ENCODE data around the gene TSHR.

Gene TSHR

DNA sequence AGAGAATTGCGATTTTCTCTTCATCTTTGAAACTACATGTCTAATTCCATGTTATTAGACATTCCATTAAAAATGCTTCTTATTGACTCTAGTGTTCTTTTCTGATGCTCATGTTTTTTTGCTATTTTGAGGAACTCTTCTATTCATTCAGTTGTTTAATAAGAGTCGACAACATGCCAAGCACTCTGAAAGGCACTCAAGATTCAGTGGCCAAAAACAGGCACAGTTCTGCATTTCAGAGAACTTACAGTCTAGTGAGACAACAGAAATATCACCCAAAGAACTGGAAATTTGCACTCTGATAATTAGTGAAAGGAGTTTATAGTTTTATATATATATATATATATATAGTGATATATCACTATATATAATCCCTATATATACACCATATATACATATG lies 111.7 kb downstream of the TSHR start:
- Histone ChIP-seq H4K5ac (ENCODE audit: low read length) (no peak overlapping the region), H2BK120ac (ENCODE audit: low read depth, low read length) (no peak overlapping the region), H3K36me3 (ENCODE audit: control insufficient read depth, insufficient read depth, low read length) (no peaks in the 10 kb centered on the region), H3K27me3 (ENCODE audit: insufficient read depth, low read length, poor library complexity) (no peaks in the 10 kb centered on the region), H3K27ac (ENCODE audit: low read depth, low read length) (no peak overlapping the region), H3K4me3 (ENCODE audit: low read length) (no peak overlapping the region), H3K4me2 (ENCODE audit: low read length) (no peak overlapping the region), H4K8ac (ENCODE audit: low read depth, low read length) (no peak overlapping the region), H2BK15ac (replicated peaks; ENCODE audit: low read depth) (no peak overlapping the region), H3K56ac (ENCODE audit: low read length) (no peak overlapping the region), H2AK5ac (ENCODE audit: low read length) (no peak overlapping the region), H3K79me2 (ENCODE audit: control insufficient read depth, insufficient read depth, low read length) (no peaks in the 10 kb centered on the region), H3K4ac (ENCODE audit: low read depth, low read length) (no peak overlapping the region), H3K9ac (ENCODE audit: low read length) (no peak overlapping the region), H3K79me1 (ENCODE audit: low read length) (no peaks in the 10 kb centered on the region), H3K4me1 (ENCODE audit: control insufficient read depth, low read depth, low read length) (no peaks in the 10 kb centered on the region), H3K18ac (ENCODE audit: low read length) (no peak overlapping the region), H3K23ac (ENCODE audit: low read length) (no peak overlapping the region), H2BK5ac (ENCODE audit: low read length) (no peak overlapping the region)
- DNase-seq = no peak
- WGBS (ENCODE audit: extremely low coverage, insufficient coverage, low lambda C conversion rate) = no CpG with 5 or more reads among the region's 2 CpGs

DNA sequence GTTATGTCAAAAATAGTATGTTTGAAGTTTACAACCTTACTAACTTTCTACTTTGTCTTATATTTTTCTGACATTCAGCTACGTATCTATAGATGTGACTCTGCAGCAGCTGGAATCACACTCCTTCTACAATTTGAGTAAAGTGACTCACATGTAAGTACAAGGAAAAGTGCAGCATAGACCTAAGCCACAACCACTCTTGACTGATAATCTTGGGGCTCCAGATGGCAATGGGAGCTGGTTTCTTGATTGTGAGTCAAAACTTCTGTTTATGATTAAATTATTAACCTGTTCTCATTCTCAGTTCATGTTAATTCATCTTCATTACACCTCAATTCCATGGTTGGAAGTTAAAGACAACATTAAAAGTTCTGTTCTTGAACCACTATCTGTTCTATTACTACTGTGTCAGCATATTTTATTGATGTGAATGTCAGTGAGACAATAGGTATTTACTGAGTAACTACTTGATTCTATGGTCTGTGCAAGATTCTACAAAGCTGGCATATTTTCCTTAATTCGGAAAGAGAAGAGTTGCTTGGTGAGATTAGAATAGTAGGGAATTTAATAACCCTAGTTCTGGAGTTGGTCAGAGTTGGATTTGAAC lies 112.9 kb downstream of the TSHR start:
- Histone ChIP-seq H3K23ac (ENCODE audit: low read length) (no peak overlapping the region), H3K9ac (ENCODE audit: low read length) (no peak overlapping the region), H3K4ac (ENCODE audit: low read depth, low read length) (no peak overlapping the region), H3K27ac (ENCODE audit: low read depth, low read length) (no peak overlapping the region), H2BK5ac (ENCODE audit: low read length) (no peak overlapping the region), H3K79me1 (ENCODE audit: low read length) (no peaks in the 10 kb centered on the region), H3K4me2 (ENCODE audit: low read length) (no peak overlapping the region), H3K27me3 (ENCODE audit: insufficient read depth, low read length, poor library complexity) (no peaks in the 10 kb centered on the region), H2AK5ac (ENCODE audit: low read length) (no peak overlapping the region), H4K8ac (ENCODE audit: low read depth, low read length) (no peak overlapping the region), H3K36me3 (ENCODE audit: control insufficient read depth, insufficient read depth, low read length) (no peaks in the 10 kb centered on the region), H3K79me2 (ENCODE audit: control insufficient read depth, insufficient read depth, low read length) (no peaks in the 10 kb centered on the region), H3K56ac (ENCODE audit: low read length) (no peak overlapping the region), H3K18ac (ENCODE audit: low read length) (no peak overlapping the region), H2BK15ac (replicated peaks; ENCODE audit: low read depth) (no peak overlapping the region), H3K4me1 (ENCODE audit: control insufficient read depth, low read depth, low read length) (no peaks in the 10 kb centered on the region), H3K4me3 (ENCODE audit: low read length) (no peak overlapping the region), H4K5ac (ENCODE audit: low read length) (no peak overlapping the region), H2BK120ac (ENCODE audit: low read depth, low read length) (no peak overlapping the region)
- no peak for DNase-seq
- WGBS (ENCODE audit: extremely low coverage, insufficient coverage, low lambda C conversion rate) = no CpG with 5 or more reads among the region's 2 CpGs

DNA sequence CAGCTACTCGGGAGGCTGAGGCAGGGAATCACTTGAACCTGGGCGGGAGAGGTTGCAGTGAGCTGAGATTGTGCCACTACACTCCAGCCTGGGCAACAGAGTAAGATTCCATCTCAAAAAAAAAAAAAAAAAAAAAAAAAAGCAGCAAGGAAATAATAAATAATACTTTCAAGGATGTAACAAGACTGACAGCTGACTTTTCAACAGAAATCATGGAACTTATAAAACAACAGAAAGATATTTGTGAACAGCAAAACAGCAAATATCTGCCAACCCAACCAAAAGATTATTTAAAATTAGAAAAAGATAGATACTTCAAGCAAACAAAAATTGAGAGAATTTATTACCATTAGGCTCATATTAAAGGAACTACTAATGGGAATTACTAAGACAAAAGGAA lies 115.1 kb downstream of the TSHR start:
- Histone ChIP-seq H3K27me3 (ENCODE audit: insufficient read depth, low read length, poor library complexity) (no peaks in the 10 kb centered on the region), H3K4me3 (ENCODE audit: low read length) (no peak overlapping the region), H3K23ac (ENCODE audit: low read length) (no peak overlapping the region), H4K8ac (ENCODE audit: low read depth, low read length) (no peak overlapping the region), H3K56ac (ENCODE audit: low read length) (no peak overlapping the region), H2BK15ac (replicated peaks; ENCODE audit: low read depth) (no peak overlapping the region), H3K79me1 (ENCODE audit: low read length) (no peaks in the 10 kb centered on the region), H2AK5ac (ENCODE audit: low read length) (no peak overlapping the region), H3K79me2 (ENCODE audit: control insufficient read depth, insufficient read depth, low read length) (no peaks in the 10 kb centered on the region), H2BK5ac (ENCODE audit: low read length) (no peak overlapping the region), H3K4ac (ENCODE audit: low read depth, low read length) (no peak overlapping the region), H2BK120ac (ENCODE audit: low read depth, low read length) (no peak overlapping the region), H3K4me1 (ENCODE audit: control insufficient read depth, low read depth, low read length) (no peaks in the 10 kb centered on the region), H3K18ac (ENCODE audit: low read length) (no peak overlapping the region), H3K27ac (ENCODE audit: low read depth, low read length) (no peak overlapping the region), H4K5ac (ENCODE audit: low read length) (no peak overlapping the region), H3K4me2 (ENCODE audit: low read length) (no peak overlapping the region), H3K36me3 (ENCODE audit: control insufficient read depth, insufficient read depth, low read length) (no peaks in the 10 kb centered on the region), H3K9ac (ENCODE audit: low read length) (no peak overlapping the region)
- no peak for DNase-seq
- WGBS (ENCODE audit: extremely low coverage, insufficient coverage, low lambda C conversion rate) = no CpG with 5 or more reads among the region's 2 CpGs

DNA sequence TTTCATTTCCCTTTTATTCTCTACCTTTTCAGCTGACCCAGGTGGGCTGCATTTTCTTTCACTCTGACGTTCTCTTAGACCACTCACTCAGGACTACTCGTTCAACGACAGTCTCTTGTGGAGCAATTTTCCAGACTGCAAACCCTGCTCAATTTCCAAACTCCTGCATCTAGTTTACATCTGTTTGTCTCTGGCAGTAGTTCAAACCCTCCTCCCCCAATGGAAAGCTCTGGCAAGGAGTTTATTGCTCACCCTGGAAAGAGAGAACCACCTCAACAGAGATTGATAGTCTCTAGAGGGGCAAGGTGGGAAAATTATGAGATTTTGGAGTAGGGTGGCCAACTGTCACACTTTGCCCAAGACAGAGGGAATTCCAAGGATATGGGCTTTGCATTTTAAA lies 130.2 kb downstream of the TSHR start:
- no peak overlapping the region for H3K9ac ChIP-seq (ENCODE audit: low read length)
- no peak overlapping the region for H2BK120ac ChIP-seq (ENCODE audit: low read depth, low read length)
- no peaks in the 10 kb centered on the region for H3K27me3 ChIP-seq (ENCODE audit: insufficient read depth, low read length, poor library complexity)
- no peak overlapping the region for H3K56ac ChIP-seq (ENCODE audit: low read length)
- no peak overlapping the region for H4K5ac ChIP-seq (ENCODE audit: low read length)
- H3K79me2 ChIP-seq (ENCODE audit: control insufficient read depth, insufficient read depth, low read length) = no peaks in the 10 kb centered on the region
- no peak overlapping the region for H2AK5ac ChIP-seq (ENCODE audit: low read length)
- no peak overlapping the region for H3K4me3 ChIP-seq (ENCODE audit: low read length)
- H2BK5ac ChIP-seq (ENCODE audit: low read length) = no peak overlapping the region
- no peak for DNase-seq
- H3K27ac ChIP-seq (ENCODE audit: low read depth, low read length) = no peak overlapping the region
- H4K8ac ChIP-seq (ENCODE audit: low read depth, low read length) = no peak overlapping the region
- H3K18ac ChIP-seq (ENCODE audit: low read length) = no peak overlapping the region
- no peaks in the 10 kb centered on the region for H3K4me1 ChIP-seq (ENCODE audit: control insufficient read depth, low read depth, low read length)
- H3K23ac ChIP-seq (ENCODE audit: low read length) = no peak overlapping the region
- no peak overlapping the region for H3K4me2 ChIP-seq (ENCODE audit: low read length)
- no peaks in the 10 kb centered on the region for H3K36me3 ChIP-seq (ENCODE audit: control insufficient read depth, insufficient read depth, low read length)
- no peak overlapping the region for H3K4ac ChIP-seq (ENCODE audit: low read depth, low read length)
- no peak overlapping the region for H2BK15ac ChIP-seq (replicated peaks; ENCODE audit: low read depth)
- WGBS (ENCODE audit: extremely low coverage, insufficient coverage, low lambda C conversion rate) = no CpG with 5 or more reads among the region's 3 CpGs
- H3K79me1 ChIP-seq (ENCODE audit: low read length) = no peaks in the 10 kb centered on the region

DNA sequence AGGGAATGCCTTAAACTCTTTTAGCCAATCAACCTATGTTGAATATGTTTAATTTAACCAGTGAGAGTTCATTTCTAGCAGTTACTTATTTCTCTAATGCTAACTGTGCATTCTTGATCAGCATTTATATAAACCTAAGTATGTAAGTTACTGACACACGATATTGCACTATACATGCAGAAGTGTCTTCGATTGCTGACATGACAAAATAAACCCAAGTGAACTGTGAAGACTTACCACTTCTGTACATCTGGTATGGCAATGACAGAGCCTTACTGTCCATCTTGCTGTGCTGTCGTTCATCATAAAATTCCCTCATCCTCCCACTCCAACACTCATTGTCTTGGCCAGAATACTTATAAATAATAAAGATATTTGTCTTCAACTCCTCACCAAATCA lies 131.8 kb downstream of the TSHR start:
- Histone ChIP-seq H4K5ac (ENCODE audit: low read length) (no peak overlapping the region), H3K79me1 (ENCODE audit: low read length) (no peaks in the 10 kb centered on the region), H3K23ac (ENCODE audit: low read length) (no peak overlapping the region), H3K56ac (ENCODE audit: low read length) (no peak overlapping the region), H2BK120ac (ENCODE audit: low read depth, low read length) (no peak overlapping the region), H3K27me3 (ENCODE audit: insufficient read depth, low read length, poor library complexity) (no peaks in the 10 kb centered on the region), H3K27ac (ENCODE audit: low read depth, low read length) (no peak overlapping the region), H3K4me2 (ENCODE audit: low read length) (no peak overlapping the region), H2BK5ac (ENCODE audit: low read length) (no peak overlapping the region), H3K36me3 (ENCODE audit: control insufficient read depth, insufficient read depth, low read length) (no peaks in the 10 kb centered on the region), H4K8ac (ENCODE audit: low read depth, low read length) (no peak overlapping the region), H3K4me3 (ENCODE audit: low read length) (no peak overlapping the region), H3K9ac (ENCODE audit: low read length) (no peak overlapping the region), H2AK5ac (ENCODE audit: low read length) (no peak overlapping the region), H3K79me2 (ENCODE audit: control insufficient read depth, insufficient read depth, low read length) (no peaks in the 10 kb centered on the region), H3K18ac (ENCODE audit: low read length) (no peak overlapping the region), H2BK15ac (replicated peaks; ENCODE audit: low read depth) (no peak overlapping the region), H3K4me1 (ENCODE audit: control insufficient read depth, low read depth, low read length) (no peaks in the 10 kb centered on the region), H3K4ac (ENCODE audit: low read depth, low read length) (no peak overlapping the region)
- DNase-seq = no peak
- no CpG with 5 or more reads among the region's 3 CpGs for WGBS (ENCODE audit: extremely low coverage, insufficient coverage, low lambda C conversion rate)

- no peak overlapping the region for H3K27ac ChIP-seq (ENCODE audit: low read depth, low read length)
- no peak overlapping the region for H2BK5ac ChIP-seq (ENCODE audit: low read length)
- no peak overlapping the region for H4K8ac ChIP-seq (ENCODE audit: low read depth, low read length)
- H3K4me3 ChIP-seq (ENCODE audit: low read length) = no peak overlapping the region
- H3K18ac ChIP-seq (ENCODE audit: low read length) = no peak overlapping the region
- H3K36me3 ChIP-seq (ENCODE audit: control insufficient read depth, insufficient read depth, low read length) = no peaks in the 10 kb centered on the region
- no peaks in the 10 kb centered on the region for H3K79me1 ChIP-seq (ENCODE audit: low read length)
- H3K9ac ChIP-seq (ENCODE audit: low read length) = no peak overlapping the region
- no peak overlapping the region for H3K23ac ChIP-seq (ENCODE audit: low read length)
- no peaks in the 10 kb centered on the region for H3K79me2 ChIP-seq (ENCODE audit: control insufficient read depth, insufficient read depth, low read length)
- no peak for DNase-seq
- no peak overlapping the region for H3K56ac ChIP-seq (ENCODE audit: low read length)
- no peak overlapping the region for H3K4me2 ChIP-seq (ENCODE audit: low read length)
- H3K27me3 ChIP-seq (ENCODE audit: insufficient read depth, low read length, poor library complexity) = no peaks in the 10 kb centered on the region
- H2BK120ac ChIP-seq (ENCODE audit: low read depth, low read length) = no peak overlapping the region
- no peak overlapping the region for H2BK15ac ChIP-seq (replicated peaks; ENCODE audit: low read depth)
- H2AK5ac ChIP-seq (ENCODE audit: low read length) = no peak overlapping the region
- H3K4me1 ChIP-seq (ENCODE audit: control insufficient read depth, low read depth, low read length) = no peaks in the 10 kb centered on the region
- H3K4ac ChIP-seq (ENCODE audit: low read depth, low read length) = no peak overlapping the region
- H4K5ac ChIP-seq (ENCODE audit: low read length) = no peak overlapping the region
These were observed 135.7 kb downstream of the TSHR start for GRCh38 chr14:81091139-81091538.

Data from mesendoderm (in vitro differentiated cells).